Astrocyte (in vitro differentiated cells and primary cell): Measurements from ENCODE around the gene THTPA.

Experiments
- CTCF ChIP-seq: IDR thresholded peaks from 2 replicates; pipeline ENCODE4 v1.5.1; 2011; ENCODE audit warnings: low read depth, mild to moderate bottlenecking, inconsistent platforms, low read length, moderate library complexity; ENCODE audit not compliant: insufficient read depth
- EZH2 ChIP-seq: IDR thresholded peaks from 2 replicates; pipeline ENCODE4 v1.6.1; 2012; ENCODE audit warnings: mild to moderate bottlenecking, low read length, inconsistent platforms; ENCODE audit not compliant: insufficient read depth

GRCh38 chr14:23578560-23579310 lies 22.7 kb downstream of the THTPA start, which contains the start of gene JPH4:
- TF ChIP-seq CTCF, result no peak
- TF ChIP-seq EZH2, result no peak
